GM21381 (cell line): ENCODE data around the gene C1orf52.

Experiments used
- ATAC-seq: cut with Tn5 transposase; IDR thresholded peaks from one replicate; pipeline ENCODE4 v1.9.1; 2021; ENCODE audit warnings: mild to moderate bottlenecking, moderate library complexity; ENCODE audit not compliant: unreplicated experiment

C1orf52 gene

GRCh38 chr1:85259118-85259911 lies at the start of gene C1orf52:
C1orf52 (minus strand) TSS chr1:85259662; CDS start chr1:85259633, 29 bp downstream.
- peak; percentile 98 for ATAC-seq

GRCh38 chr1:85308833-85309350 lies 49.4 kb upstream of the C1orf52 start:
- no peak for ATAC-seq

GRCh38 chr1:85307987-85308832 lies 48.7 kb upstream of the C1orf52 start:
- peak; percentile 88 for ATAC-seq

GRCh38 chr1:85306236-85306635 lies 46.8 kb upstream of the C1orf52 start:
- no peak for ATAC-seq

GRCh38 chr1:85303440-85304162 lies 44.1 kb upstream of the C1orf52 start:
- no peak for ATAC-seq

GRCh38 chr1:85300140-85300539 lies 40.7 kb upstream of the C1orf52 start:
- ATAC-seq, result no peak

GRCh38 chr1:85297855-85298629 lies 38.6 kb upstream of the C1orf52 start:
- ATAC-seq, result peak; percentile 93

- no peak for ATAC-seq
Measured at GRCh38 chr1:85297538-85297854, 38.0 kb upstream of the C1orf52 start.

GRCh38 chr1:85296980-85297379 lies 37.5 kb upstream of the C1orf52 start:
- no peak for ATAC-seq

GRCh38 chr1:85295654-85296053 lies 36.2 kb upstream of the C1orf52 start:
- no peak for ATAC-seq

GRCh38 chr1:85295006-85295431 lies 35.6 kb upstream of the C1orf52 start:
- no peak for ATAC-seq

GRCh38 chr1:85290826-85291225 lies 31.4 kb upstream of the C1orf52 start:
- no peak for ATAC-seq

- ATAC-seq, result peak; percentile 63
Measured at GRCh38 chr1:85289848-85290335, 30.4 kb upstream of the C1orf52 start.

- peak; percentile 27 for ATAC-seq
Measured at GRCh38 chr1:85289207-85289847, 29.9 kb upstream of the C1orf52 start.

GRCh38 chr1:85284202-85284601 lies 24.7 kb upstream of the C1orf52 start:
- no peak for ATAC-seq

- no peak for ATAC-seq
Measured at GRCh38 chr1:85283475-85284199, 24.2 kb upstream of the C1orf52 start.

GRCh38 chr1:85282424-85282823 lies 23.0 kb upstream of the C1orf52 start:
- no peak for ATAC-seq

GRCh38 chr1:85280636-85281035 lies 21.2 kb upstream of the C1orf52 start:
- ATAC-seq, result no peak

- ATAC-seq, result no peak
Measured at GRCh38 chr1:85279458-85280080, 20.1 kb upstream of the C1orf52 start.
